Activated CD8-positive, alpha-beta memory T cell treated with anti-CD3 and anti-CD28 coated beads, Interleukin-2, amount 50 U/mL, for 1 hour (primary cell): ENCODE results near the gene FMNL3.
"Not testable (repeated sequence)": the region's sequence is repeated elsewhere in the genome, so short reads cannot be mapped to it uniquely, and the experiment has no call there.

Experiments used
- DNase-seq: peaks from one replicate; pipeline ENCODE4 v3.0.0-alpha.2; 2020; ENCODE audit errors: extremely low read depth

The FMNL3 gene

DNA sequence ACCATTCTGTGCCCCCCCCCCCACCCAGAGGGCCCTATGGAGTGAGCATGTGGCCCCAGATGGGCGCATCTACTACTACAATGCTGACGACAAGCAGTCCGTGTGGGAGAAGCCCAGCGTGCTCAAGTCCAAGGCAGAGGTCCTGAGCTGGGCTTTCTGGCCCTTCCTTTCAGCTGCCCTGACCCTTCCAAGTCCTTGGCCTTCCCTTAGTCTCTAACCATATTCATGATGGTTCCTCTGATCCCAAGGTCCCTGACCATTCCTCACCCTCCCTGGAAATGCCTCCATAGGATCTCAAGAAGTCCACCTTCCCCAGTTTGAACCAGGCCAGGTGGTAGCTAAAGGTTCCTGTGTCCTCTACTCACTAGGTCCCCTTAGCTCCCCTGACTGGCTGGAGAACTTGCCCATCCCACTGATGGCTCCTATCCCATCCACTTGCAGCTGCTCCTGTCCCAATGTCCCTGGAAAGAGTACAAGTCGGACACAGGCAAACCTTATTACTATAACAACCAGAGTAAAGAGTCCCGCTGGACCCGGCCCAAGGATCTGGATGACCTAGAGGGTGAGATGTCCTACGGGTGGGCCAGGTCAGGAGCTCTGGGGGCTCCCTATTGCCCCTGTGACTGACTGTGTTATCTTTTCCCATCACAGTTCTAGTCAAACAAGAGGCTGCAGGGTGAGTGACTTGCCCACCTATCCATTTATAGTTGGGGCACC, 74.1 kb downstream of the FMNL3 start:
- no peak for DNase-seq

DNA sequence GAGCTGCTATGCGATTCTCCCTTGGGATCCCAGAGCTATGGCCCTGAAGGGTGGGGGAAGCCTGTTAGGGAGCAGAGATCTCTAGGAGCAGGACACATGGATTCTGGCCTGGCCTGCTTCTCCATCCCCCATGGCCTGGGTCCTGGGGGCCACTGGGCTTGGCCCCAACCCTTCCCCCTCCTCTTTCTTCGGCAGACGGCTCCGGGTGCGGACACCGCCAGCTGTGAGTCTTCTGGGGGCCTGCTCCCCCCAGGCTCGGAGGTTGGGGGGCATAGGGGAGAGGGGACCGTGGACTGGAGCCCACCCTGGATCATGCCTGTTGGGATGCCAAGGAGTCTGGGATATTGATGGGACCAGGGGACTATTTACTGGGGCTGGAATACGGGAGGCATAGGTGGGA, 74.8 kb downstream of the FMNL3 start:
- DNase-seq = no peak

DNA sequence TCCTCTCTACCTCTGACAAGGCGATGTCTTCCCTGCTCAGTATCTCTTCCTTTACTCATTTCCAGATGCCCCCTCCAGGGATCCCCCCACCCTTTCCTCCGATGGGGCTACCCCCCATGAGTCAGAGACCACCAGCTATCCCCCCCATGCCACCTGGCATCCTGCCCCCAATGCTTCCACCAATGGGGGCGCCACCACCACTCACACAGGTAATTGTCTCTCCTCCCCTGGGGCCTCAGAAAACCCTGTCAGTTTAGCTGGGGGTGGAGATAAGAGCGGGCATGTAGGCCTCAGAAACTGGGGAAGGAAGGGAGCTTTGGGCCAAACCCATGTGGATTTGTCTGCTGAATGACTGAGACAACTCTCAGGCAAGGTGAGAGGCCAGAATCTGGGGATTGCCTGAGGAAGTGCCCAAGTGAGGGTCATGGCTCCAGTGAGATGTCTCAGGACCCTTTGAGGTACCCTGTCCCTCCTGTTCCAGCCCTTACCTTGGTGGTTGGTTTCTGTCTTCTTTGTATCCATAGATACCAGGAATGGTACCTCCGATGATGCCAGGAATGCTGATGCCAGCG, 75.8 kb downstream of the FMNL3 start:
- no peak for DNase-seq

DNA sequence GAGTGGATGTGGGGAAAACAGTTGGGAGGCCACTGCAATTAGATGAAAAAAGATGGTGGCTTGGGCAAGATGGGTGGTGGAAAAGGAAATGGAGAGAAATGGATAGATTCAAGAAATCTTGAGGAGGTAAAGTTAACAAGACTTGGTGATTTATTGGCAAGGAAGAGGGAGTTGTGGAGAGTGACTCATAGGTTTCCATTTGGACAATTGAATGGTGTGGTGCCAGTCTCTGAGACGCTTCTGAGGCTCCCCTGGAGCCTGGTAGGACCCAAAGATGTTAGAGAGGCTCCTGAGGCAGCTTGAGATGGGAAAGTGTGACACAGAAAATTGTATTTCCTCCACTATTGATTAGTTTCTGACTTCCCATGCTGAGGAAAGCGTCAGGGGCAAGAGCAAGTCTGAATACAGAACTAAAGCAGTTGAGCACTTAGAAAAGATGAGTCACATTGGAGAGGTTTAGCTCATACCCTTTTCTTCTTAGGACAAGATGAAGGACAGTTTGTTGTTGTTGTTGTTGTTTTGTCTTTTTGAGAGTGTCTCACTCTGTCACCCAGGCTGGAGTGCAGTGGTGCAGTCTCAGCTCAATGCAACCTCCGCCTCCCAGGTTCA, 79.3 kb downstream of the FMNL3 start:
- DNase-seq = no peak

DNA sequence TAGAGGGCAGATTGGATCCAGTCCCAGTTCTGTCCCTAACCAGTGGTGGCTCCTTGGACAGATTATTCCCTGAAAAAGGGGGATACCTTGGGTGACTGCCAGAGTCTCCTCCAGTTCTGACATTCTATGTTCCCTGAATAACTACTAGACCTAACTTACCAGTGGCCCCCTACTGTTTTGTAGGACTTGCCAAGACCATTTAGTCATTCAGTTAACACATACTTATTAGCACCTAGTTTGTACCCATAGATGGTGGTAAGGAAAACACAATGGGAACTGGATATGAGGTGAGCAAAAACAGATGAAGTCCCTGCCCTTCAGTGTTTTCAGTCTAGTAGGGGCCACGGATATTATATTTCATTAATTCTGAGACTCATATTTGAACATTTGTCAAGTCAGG, 80.4 kb downstream of the FMNL3 start:
- no peak for DNase-seq

DNA sequence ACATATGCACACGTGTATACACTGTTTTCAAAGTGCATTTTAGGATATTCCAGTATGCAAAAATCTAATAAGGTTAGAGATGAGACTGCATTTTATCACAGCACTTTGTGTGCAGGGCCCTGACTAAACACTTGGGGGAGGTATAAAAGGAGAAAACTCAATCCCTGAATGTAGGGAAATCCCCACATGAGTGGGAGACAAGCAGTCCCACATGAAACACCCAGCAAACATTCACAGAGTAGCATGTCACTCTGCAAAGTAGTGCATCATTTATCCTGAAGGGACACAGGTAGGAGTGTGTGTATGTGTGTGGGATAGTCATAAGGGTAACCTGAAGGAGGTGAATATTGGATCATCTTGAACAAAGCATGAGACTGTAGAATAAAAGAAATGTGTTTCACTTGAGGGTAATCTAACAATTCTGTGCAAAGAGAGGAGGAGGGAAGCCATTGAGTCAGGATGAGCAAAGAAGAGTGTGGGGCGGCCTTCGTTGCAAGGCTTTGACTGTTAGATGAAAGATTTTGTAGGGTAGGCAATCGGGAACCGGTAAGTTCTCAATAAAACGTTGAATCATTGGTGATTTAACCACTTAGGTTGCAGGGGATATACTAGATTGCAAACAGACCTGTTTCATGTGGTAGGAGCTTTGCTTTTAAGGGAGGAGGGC, 80.9 kb downstream of the FMNL3 start:
- no peak for DNase-seq

DNA sequence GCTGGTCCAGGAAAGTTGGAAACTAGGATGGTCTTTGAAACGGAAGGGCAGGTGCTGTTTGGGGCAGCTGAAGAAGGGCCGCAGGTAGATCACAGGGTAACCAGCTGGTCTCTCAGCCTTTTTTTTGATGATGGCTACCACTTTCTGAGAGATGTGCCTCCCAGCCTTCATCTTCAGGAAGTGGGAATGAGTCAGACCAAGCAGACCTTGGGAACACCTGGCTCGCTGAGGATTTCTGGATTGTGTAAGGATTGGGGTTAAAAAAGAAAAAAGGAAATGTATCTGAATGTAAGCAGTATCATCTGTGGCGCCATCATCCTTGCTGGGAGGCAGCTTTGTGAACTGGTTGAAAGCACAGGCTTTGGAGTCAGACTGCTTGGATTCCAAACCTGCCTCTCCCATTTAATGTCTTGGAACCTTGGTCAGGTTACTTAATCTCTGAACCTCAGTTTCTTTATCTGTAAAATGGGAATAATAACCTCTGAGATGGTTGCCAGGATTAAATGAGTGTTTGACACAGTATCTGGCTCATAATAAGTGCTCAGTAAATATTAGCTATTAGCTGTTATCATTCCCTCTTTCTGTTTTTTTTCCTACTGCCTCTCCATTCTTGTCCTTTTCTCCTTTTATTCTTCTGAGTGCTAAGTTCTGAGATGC, 82.2 kb downstream of the FMNL3 start:
- DNase-seq = no peak

DNA sequence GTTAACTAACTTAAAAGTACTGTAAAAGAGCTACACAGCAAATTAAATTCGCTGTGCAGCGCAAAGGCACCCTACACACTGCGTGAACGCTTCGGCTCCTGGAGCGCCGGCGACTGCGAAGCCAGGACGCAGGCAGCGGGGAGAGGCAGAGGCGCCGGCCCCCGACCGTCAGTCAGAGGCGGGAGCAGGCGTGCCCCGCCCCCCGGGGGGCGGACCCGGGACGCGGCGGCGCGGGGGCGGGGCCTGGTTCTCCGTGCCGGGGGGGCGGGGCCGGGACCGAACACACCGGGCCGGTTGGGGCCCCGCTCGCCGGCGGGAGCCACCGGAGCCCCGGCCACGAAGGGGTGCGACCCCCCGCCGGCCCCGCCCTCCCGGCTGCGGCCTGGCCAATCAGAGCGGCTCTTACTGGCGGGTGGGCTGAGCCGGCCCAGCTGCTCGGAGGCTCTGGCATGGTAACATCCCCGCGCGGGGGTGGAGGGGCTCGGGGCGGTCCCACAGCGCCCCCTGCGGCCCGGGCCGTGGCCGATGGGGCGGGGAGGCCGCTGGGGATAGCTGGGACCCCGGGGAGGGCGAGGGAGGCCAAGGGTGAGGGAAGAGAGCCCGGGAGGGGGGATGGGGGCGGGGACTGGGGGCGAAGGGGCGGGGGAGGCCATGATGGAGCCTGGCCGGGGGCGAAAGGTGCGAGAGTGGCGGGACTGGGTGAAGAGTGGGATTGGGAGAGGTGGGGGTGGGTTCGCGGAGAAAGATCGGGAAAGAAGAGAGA, 83.9 kb downstream of the FMNL3 start, which contains the start of gene PRPF40B:
Gene PRPF40B (plus strand): TSS at position 420 of the 763 bp plus-strand sequence. CDS start 30 bp downstream, at position 450.
- peak; percentile 39 for DNase-seq

DNA sequence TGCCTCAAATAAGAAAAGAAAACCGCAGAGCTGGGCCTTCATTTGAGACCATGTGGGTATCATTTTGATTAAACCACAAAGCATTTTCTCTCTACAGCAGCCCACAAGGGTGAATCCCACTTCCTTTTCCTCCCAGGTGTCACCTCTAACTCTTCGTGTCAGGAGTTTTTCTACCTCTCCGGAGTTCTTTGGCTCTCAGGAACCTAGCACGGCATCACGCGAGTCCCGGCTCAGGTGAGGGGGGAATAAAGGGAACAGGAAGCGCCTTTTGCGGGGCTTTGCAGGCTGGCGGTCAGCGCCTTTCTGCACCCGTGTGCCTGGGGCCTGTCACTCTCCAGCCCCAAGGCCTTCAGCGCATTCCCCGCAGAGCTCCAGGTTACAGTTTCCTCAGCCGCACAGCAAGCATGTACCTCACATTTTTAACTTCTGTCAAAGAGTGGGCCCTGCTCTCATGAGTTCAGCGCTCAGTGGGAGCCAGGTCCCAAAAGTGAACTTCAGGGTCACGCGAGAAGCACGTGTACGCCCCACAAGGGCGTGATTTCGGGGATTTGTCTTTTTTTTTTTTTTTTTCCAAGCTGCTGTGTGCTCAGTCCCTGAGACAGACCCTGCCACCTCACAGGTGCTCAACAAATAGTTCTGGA, 84.6 kb downstream of the FMNL3 start:
- DNase-seq = no peak

DNA sequence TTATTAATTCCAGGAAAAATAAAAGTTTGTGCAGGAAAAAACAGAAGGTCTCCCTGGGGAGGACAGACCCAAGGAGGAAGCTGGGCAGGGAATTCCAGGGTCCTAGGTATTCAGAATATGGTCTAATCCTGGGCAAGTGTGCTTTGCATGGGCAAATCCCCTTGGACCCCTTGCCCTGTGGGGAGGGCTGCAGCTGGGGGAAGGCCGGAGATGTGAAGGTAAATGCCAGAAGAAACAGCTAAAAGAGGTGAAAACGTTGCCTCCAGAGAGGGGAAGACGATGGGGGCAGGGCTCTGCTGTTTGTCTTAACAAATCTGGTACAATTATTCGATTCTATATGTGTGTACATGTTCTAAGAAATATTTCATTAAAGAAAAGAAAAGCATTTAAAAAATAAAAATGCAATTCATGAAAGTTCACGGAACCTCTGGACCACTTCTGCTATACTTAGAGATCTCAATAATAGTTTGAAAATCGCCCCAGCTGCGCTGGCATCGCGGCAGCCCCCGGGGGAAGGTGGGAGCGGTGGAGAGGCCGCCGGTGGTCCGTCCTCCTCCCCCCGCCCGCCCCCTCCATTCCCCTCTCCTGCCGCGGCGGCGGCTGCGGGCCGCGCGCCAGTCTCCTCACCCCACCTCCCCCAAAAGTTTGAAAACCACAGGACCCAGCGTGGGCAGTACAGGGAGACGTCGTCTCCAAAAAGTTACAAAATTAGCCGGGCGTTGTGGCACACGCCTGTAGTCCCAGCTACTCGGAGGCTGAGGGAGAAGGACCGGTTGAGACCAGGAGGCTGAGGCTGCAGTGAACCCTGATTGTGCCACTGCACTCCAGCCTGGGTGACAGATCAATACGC, 85.3 kb downstream of the FMNL3 start:
- DNase-seq = no peak

DNA sequence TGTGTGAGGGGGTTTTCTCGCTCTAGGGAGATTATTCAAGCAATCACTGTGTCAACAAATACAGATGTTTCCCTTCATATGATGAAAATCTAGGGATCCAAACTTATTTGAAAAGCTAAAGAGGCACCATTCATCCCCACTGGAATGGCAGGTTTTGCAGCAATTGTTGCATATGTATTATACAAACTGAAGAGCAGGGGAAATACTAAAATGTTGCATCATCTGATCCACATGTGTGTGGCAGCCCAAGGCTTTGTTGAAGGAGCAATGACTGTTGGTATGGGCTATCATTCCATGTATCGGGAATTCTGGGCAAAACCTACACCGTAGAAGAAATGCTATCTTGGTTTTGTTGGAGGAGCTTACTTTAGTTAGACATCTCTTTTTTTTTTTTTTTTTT, 87.9 kb downstream of the FMNL3 start:
- no peak for DNase-seq

DNA sequence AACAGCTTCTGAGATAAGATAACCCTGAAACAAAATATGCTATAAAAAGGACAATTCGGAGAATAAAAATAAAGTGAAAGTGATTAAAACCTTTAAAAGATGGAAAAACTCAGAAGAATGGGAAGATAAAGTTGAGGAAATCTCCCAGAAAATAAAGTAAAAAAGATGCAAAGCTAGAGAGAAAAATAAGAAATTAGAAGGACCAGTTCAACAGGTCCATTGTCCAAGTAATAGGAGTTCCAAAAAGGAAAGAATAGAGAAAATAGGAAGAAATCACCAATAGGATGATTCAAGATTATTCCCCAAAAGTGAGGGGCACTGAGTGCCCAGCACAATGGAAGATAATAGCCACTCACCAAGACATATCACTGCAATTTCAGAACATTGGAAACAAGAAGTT, 88.6 kb downstream of the FMNL3 start:
- DNase-seq = no peak

DNA sequence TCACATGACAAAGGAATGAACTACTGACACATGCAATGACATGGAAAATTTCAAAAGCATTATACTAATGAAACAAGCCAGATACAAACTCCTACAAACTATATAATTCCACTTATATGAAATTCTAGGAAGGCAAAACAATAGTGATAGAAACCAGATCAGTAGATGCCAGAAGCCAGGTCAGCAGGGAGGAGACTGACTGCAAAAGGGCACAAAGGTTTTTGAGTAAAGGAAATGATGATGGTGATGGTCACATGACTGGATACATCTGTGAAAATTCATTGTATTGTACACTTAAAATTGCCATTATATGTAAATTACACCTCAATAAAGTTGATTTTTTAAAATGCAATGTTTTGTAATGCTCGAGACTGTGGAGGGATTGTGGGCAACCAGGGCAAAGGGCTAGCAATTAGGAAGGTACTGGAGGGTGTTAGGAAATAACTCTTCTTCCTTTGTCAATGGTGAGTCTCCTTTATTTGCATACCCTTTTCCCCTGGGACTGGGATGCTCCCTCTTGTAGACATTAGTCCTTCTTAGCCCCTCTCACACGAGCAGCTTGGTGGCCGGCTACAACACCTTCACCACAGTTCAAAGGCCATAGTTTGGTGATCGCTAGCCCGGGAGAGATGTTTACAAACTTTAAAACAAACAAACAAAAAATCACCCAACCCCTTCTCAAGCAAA, 90.5 kb downstream of the FMNL3 start:
- DNase-seq = no peak

DNA sequence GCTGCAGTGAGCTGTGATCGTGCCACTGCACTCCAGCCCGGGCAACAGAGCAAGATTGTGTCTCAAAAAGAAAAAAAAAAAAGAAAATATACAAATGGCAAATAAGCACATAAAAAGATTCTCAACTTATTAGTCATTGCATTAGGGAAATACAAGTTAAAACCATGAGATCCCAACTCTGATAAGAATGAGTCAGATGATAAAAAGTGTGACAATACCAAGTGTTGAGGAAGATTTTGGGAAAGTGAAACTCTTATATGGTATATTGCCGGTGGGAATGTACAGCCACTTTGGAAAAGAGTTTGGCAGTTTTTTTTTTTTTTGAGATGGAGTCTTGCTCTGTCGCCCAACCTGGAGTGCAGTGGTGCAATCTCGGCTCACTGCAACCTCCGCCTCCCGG, 91.5 kb downstream of the FMNL3 start:
- no peak for DNase-seq

DNA sequence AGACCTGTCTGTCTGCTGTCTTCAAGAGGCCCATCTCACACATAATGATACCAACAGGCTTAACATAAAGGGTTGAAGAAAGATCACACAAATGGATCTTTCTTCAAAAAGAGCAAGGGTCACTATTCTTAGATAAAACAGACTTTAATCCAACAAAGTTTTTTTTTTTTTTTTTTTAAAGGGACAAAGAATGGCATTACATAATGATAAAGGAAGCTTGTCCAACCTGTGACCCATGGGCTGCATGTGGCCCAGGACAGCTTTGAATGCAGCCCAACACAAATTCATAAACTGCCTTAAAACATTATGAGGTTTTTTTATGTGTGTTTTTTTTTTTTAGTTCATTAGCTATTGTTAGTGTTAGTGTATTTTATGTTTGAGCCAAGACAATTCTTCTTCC, 95.0 kb downstream of the FMNL3 start:
- DNase-seq = no peak

DNA sequence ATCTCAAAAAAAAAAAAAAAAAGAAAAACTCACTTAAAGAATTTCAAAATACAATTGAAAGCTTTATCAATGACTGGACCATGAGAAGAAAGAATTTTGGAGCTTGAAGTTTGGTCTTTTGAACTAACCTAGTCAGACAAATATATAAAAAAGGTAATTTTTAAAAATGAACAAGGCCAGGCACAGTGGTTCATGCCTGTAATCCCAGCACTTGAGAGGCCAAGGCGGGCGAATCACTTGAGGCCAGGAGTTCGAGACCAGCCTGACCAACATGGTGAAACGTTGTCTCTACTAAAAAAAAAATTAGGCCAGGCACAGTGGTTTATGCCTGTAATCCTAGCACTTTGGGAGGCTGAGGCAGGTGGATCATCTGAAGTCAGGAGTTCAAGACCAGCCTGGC, 96.4 kb downstream of the FMNL3 start:
- not testable (repeated sequence) for DNase-seq

DNA sequence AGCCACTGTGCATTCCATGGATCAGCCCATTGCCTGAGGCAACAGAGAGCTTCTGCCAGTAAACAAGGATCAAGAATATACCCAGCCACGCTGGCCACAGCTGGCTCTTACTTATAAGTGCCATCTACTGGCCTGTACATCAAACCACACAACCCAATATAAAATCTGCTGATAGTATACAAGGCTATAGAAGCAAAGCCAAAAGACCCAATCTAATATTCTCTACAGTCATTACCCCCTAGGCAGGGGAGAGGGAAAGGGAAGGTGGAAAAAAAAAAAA, 97.4 kb downstream of the FMNL3 start:
- DNase-seq = no peak

DNA sequence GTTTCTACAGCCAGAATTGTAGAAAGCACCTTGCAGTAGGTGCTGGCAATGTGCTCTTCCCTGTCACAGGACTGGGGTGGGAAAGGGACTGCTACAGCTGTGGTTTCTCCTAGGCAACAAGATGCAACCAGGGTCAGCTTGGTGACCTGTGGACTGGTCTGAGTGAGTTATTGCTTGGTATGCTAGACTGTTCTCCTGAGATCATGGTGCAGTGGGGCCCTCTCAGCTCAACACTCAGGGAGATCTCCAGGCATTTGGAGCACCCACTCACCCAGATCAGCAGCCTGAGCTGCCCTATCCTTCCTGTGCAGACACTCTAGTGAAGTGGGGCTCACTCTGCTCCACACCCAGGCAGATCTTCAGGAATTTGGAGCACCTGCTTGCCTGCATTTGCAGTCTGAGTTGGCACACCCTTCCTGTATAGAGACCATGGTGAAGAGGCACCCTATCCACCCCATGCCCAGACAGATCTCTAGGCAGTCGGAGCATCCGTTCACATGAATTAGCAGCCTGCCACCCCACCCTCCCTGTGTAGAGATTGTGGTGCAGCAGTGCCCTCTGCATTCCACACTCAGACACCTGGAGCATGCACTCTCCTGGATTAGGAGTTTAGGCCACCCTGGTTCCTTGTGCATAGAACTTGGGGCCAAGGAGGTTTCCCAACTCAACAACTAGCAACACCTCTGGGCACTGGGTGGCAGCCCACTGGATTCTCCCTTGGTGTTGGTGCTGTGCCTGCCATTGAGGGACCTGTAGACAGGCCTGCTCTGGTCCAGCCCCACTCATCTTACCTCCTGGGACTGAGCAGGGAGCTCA, 97.9 kb downstream of the FMNL3 start:
- no peak for DNase-seq

DNA sequence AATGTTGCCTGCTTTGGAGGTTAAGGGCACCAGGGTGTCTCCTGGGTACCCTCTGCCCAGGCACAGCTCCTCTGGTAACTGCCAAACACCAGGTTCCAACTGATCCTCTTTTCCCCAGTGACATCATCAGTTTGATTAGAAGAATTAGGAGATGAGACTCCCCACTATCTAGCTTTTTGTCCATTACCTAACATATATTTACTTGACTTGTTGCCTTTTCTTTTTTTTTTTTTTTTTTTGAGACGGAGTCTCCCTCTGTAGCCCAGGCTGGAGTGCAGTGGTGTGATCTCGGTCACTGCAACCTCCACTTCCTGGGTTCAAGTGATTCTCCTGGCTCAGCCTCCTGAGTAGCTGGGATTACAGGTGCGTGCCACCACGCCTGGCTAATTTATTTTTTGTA, 101.7 kb downstream of the FMNL3 start, which contains the start of gene FAM186B:
Gene FAM186B (minus strand): TSS at position 101 of the 400 bp plus-strand sequence. CDS start 162 bp downstream, outside the sequence.
- DNase-seq = not testable (repeated sequence)
